Kidney glomerular epithelial cell (primary cell): Measurements from ENCODE around the gene REEP6.

Experiments used
- DNase-seq: peaks from one replicate; lab custom pipeline; 2025; lab: John Stamatoyannopoulos, UW

The REEP6 gene

DNA sequence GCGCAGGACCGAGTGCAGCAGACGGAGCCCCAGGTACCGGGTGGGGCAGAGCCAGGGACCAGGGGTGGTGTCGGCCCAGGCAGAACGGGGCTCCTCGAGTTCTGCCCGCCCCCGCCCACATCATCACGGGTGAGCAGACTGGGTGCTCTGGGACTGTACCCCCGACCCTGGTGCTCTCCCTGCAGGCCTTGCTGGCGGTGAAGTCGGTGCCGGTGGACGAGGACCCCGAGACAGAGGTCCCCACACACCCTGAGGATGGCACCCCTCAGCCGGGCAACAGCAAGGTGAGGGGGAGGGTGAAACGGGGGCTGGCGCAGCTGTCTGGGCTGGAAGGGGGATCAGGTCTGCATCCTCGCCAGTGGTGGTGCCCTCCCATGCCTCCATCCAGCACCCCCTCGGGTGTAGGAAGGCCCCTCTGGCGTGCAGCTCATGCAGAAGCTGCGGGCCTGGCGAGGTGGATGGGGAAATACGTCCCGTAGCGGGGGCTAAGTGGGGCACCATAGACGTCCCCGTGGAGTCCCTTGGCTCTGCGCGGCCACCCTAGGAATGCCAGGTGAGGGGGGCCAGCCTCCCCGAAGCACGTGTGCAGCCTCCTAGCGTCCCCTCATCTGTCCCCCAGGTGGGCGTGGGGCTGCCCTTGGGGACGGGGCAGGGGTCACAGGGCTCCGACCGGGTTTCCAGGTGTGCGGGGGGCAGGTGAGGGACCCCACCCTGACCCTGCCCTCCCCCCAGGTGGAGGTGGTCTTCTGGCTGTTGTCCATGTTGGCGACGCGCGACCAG lies 34.7 kb upstream of the REEP6 start:
- DNase-seq: no peak

GRCh38 chr19:1457031-1457739 lies 33.8 kb upstream of the REEP6 start:
- DNase-seq: no peak

- no peak for DNase-seq
Observed at GRCh38 chr19:1457892-1458291, 33.1 kb upstream of the REEP6 start.

GRCh38 chr19:1459479-1459878 lies 31.5 kb upstream of the REEP6 start:
- no peak for DNase-seq

DNA sequence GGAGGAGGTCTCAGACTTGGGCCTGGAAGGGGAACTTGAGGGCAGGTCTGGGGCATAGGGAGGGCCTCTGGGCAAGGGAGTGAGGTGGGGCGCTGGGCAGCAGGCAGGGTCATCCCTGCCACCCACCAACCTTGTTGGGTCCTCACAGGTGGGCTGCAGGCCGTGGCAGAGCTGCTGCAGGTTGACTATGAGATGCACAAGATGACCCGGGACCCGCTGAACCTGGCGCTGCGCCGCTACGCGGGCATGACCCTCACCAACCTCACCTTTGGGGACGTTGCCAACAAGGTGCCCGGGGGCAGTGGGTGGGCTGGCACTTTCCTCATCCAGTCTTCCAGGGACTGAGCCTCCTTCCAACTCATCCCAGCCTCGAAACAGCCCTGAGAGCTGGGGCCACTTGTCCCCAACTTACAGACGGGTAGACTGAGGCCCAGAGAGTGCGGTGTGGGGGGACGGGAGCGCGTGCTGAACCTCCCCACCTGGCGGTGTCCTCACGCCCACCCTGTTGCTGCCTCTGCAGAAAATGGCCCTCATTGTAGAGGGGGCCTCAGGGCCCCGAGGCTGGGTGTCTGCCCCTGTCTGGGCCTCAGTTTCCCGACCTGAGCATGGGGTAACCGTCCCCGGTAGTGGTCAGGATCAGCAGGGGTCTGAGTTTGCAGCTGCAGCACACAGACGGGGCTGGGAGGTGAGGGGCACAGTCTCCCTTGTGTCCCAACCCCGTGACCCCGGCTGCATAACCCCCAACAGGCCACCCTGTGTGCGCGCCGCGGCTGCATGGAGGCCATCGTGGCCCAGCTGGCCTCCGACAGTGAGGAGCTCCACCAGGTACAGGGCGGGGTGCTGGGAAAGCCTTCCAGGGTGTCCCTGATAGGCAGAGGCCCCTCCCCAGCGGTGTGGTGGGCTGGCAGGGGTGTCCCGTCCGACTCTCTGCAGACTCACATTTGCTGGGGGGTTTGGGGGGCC lies 30.7 kb upstream of the REEP6 start:
- no peak for DNase-seq

GRCh38 chr19:1461862-1462261 lies 29.1 kb upstream of the REEP6 start:
- no peak for DNase-seq

- DNase-seq: no peak
Observed at GRCh38 chr19:1465191-1466016, 25.6 kb upstream of the REEP6 start.

DNA sequence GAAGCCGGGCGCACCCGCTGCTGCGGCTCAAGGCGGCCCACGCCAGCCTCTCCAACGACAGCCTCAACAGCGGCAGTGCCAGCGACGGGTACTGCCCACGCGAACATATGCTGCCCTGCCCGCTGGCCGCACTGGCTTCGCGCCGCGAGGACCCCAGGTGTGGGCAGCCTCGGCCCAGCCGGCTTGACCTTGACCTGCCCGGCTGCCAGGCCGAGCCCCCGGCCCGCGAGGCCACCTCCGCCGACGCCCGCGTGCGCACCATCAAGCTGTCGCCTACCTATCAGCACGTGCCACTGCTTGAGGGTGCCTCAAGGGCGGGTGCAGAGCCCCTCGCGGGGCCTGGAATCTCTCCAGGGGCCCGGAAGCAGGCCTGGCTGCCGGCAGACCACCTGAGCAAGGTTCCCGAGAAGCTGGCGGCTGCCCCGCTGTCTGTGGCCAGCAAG lies 24.9 kb upstream of the REEP6 start:
- DNase-seq: no peak

DNA sequence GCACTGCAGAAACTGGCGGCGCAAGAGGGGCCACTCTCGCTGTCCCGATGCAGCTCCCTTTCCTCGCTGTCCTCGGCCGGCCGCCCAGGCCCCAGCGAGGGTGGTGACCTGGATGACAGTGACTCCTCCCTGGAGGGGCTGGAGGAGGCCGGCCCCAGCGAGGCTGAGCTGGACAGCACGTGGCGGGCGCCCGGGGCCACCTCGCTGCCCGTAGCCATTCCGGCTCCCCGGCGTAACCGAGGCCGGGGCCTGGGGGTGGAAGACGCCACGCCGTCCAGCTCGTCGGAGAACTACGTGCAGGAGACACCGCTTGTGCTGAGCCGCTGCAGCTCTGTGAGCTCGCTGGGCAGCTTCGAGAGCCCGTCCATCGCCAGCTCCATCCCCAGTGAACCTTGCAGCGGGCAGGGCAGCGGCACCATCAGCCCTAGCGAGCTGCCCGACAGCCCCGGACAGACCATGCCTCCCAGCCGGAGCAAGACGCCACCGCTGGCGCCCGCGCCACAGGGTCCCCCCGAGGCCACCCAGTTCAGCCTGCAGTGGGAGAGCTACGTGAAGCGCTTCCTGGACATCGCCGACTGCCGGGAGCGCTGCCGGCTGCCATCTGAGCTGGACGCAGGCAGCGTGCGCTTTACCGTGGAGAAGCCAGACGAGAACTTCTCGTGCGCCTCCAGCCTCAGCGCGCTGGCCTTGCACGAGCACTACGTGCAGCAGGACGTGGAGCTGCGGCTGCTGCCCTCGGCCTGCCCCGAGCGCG lies 24.3 kb upstream of the REEP6 start:
- DNase-seq: no peak

DNA sequence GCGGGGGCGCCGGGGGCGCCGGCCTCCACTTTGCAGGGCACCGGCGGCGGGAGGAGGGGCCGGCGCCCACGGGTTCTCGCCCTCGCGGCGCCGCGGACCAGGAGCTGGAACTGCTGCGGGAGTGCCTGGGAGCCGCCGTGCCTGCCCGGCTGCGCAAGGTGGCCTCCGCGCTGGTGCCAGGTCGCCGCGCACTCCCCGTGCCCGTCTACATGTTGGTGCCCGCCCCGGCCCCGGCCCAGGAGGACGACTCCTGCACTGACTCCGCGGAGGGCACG lies 23.8 kb upstream of the REEP6 start:
- DNase-seq: no peak

- DNase-seq: no peak
Observed at GRCh38 chr19:1467490-1468273, 23.3 kb upstream of the REEP6 start.

DNA sequence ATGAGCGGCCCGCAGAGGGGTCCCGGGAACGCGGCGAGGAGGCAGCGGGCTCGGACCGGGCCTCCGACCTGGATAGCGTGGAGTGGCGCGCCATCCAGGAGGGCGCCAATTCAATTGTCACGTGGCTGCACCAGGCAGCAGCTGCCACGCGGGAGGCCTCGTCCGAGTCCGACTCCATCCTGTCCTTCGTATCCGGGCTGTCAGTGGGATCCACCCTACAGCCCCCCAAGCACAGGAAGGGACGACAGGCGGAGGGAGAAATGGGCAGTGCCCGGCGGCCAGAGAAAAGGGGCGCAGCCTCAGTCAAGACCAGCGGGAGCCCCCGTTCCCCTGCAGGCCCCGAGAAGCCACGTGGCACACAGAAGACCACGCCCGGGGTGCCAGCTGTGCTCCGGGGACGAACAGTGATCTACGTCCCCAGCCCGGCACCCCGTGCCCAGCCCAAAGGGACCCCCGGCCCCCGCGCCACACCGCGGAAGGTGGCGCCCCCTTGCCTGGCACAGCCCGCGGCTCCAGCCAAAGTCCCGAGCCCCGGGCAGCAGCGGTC lies 22.6 kb upstream of the REEP6 start:
- no peak for DNase-seq

GRCh38 chr19:1468821-1469254 lies 22.1 kb upstream of the REEP6 start:
- no peak for DNase-seq

DNA sequence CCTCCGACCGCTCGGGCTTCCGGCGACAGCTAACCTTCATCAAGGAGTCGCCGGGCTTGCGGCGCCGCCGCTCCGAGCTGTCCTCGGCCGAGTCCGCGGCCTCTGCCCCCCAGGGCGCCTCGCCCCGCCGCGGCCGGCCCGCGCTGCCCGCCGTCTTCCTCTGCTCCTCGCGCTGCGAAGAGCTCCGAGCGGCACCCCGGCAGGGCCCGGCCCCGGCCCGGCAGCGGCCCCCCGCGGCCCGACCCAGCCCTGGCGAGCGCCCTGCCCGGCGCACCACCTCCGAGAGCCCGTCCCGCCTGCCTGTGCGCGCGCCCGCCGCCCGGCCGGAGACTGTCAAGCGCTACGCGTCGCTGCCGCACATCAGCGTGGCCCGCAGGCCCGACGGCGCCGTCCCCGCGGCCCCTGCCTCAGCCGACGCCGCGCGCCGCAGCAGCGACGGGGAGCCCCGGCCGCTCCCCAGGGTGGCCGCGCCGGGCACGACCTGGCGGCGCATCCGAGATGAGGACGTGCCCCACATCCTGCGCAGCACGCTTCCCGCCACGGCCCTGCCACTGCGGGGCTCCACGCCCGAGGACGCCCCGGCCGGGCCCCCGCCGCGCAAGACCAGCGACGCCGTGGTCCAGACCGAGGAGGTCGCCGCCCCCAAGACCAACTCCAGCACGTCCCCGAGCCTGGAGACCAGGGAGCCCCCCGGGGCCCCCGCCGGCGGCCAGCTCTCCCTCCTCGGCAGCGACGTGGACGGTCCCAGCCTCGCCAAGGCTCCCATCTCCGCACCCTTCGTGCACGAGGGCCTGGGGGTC lies 21.5 kb upstream of the REEP6 start:
- no peak for DNase-seq

- no peak for DNase-seq
Observed at GRCh38 chr19:1470055-1470304, 21.0 kb upstream of the REEP6 start.

DNA sequence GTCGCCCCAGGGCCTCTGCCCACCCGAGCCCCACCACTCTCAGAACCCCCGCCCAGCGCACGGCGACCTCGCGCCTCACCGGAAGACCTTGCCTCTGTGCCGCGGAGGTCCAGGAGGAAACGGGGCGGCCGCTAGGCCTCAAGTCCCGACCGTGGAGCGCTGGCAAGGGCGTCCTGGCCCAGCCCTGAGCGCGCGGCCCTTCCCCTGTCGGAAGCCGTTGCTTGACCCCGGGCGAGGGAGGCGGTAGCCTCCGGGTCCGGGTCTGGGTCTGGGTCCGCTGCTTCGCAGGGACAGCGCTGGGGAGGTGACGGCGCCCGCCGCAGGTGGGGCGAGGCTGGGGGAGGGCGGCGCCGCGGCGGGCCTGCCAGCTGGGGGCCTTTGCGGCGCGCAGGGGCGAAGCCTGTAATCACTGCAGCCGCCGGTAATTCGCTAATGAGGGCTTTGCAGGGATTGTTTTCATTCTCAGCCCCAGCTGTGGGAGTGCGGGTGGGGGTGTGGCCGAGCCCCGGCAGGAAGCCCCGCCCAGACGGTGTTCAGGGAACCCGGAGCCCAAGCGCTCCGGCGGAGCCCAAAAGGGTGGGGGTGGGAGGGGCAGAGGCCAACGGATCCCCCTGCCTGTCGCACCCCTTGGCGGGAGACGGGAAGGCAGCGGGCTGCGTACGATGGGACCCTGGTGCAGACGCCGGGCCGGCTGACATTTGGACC lies 20.5 kb upstream of the REEP6 start:
- DNase-seq: no peak

- DNase-seq: no peak
Observed at GRCh38 chr19:1471010-1471514, 19.9 kb upstream of the REEP6 start.

GRCh38 chr19:1471515-1472160 lies 19.3 kb upstream of the REEP6 start:
- DNase-seq: no peak
